Sigmoid colon (tissue), 7 donors: ENCODE data around the gene ZXDC. TPM values are rescaled to one million over a fixed set of nuclear protein-coding genes. Genes with fewer than 3 reads are reported as not detected.

Experiments used
- DNase-seq: peaks from one replicate; pipeline ENCODE4 v3.0.0-alpha.2; 2019
- H3K27ac ChIP-seq, 4 donors: fragments of 200-600 bp; sonication (generic); one replicate each; pipeline ENCODE4 v1.5.1; 2016 to 2019; ENCODE audit warnings: mild to moderate bottlenecking in 1 of 4
- H3K27me3 ChIP-seq, 3 donors: fragments of 200-600 bp; sonication (generic); one replicate each; pipeline ENCODE4 v1.5.1; 2019; ENCODE audit warnings: mild to moderate bottlenecking in 1 of 3
- H3K36me3 ChIP-seq, 4 donors: fragments of 200-600 bp; sonication (generic); one replicate each; pipeline ENCODE4 v1.5.1; 2016 to 2019
- H3K4me1 ChIP-seq, 4 donors: fragments of 200-600 bp; sonication (generic); one replicate each; pipeline ENCODE4 v1.5.1; 2017 to 2019
- H3K4me3 ChIP-seq, 4 donors: fragments of 200-600 bp; sonication (generic); one replicate each; pipeline ENCODE4 v1.5.1; 2017 to 2019; ENCODE audit warnings: mild to moderate bottlenecking in 2 of 4, moderate library complexity in 1 of 4
- H3K9me3 ChIP-seq, 4 donors: fragments of 200-600 bp in 3 of 4; sonication (generic) in 3 of 4; one replicate each; pipeline versions ENCODE4 v1.5.1 to v1.6.1; 2013 to 2019
- EP300 ChIP-seq, 4 donors: sonication (generic); formaldehyde crosslinking; IDR thresholded peaks; one replicate each; pipeline ENCODE4 v1.6.1; 2017; ENCODE audit warnings: antibody characterized with exemption in 4 of 4
- POLR2A ChIP-seq, 2 donors: fragments of 450-650 bp; IDR thresholded peaks; one replicate each; pipeline ENCODE4 v1.6.1; 2016; ENCODE audit warnings: antibody characterized with exemption in 2 of 2, mild to moderate bottlenecking in 2 of 2, moderate library complexity in 2 of 2
- POLR2AphosphoS5 ChIP-seq, 4 donors: sonication (generic); formaldehyde crosslinking; IDR thresholded peaks; one replicate each; pipeline ENCODE4 v1.6.1; 2017; ENCODE audit warnings: antibody characterized with exemption in 4 of 4
- WGBS, 2 donors: extraction: QIAGEN DNeasy Blood & Tissue Kit; methylation state at CpG; one replicate each; pipeline ENCODE4 v1.1.7; 2013; 5-methylcytosine and 5-hydroxymethylcytosine counted together
- intact Hi-C: fragments of 100-400 bp; cut with DNase I; formaldehyde crosslinking; loops from one replicate; pipeline ENCODE4 v1.15.1; 2023
- polyA plus RNA-seq, 3 donors: library from polyadenylated mRNA; stranded (reverse); fragments of 200-250 nt; gene quantifications; one replicate each; pipeline ENCODE4 v1.2.3, GENCODE V29; 2013
- total RNA-seq, 4 donors: library from RNA; depleted of rRNA; stranded (reverse); fragments of >200 nt; gene quantifications; one replicate each; pipeline ENCODE4 v1.1.0, GENCODE V29; 2016
- TF ChIP-seq, protein P1 (sequence below), 4 experiments: fragments of 450-650 bp in 3 of 4; fragments of 200-600 bp in 1 of 4; IDR thresholded peaks; one replicate each; pipeline ENCODE4 v1.5.1; 2016 to 2019; ENCODE audit warnings: antibody characterized with exemption in 4 of 4, mild to moderate bottlenecking in 3 of 4, moderate library complexity in 2 of 4
- donor health status: healthy with polysubstance abuse.
- donor health status: Bipolar disorder and iron deficiency.
- donor health status: healthy.

ZXDC gene
- total and polyA plus RNA-seq, 7 donors, result 5.5 to 33.8 (median 26.4) TPM

DNA sequence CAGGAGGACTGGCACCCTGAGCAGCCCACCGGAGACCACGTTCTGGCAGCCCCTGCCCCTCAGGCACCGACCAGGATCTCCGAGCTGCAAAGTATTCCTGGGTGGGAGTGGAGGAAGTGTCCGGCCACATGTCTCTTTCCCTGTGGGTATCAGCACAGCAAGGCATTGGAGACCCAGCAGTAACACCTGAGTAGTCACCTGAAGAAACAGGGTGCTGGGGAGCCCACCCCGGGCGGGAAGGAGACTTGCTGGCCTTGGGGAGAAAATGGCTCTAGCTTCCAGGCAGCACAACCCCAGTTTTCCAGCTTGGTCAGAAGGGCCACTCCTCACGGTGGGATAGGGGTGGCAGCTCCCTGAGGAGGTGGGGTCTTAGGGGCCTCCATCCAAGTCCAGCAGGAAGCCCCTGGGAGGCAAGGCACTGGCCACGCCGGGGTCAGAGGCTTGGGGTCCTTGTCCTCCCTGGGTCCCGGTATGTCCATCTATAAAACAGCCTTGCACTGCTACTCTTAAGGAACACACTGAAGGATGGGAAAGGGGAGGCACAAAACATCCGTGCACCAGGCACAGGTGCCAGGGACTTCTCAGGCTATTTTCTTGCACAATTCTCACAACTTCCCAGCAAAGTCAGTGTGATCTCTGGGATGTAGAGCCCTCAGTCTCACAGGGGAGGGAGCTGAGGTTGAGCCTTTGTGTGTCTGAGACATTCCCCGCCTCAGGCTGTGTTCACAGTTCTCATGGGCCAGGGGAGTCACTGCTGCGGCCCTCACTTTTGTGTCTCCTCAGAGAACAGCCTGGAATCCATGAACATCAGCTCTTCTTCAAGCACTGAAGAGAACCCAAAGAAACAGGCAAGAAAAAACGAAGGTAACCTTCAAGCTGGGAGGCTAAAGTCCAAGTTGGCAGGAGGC lies 69.0 kb downstream of the ZXDC start:
- Histone ChIP-seq H3K36me3 (no peaks in the 10 kb centered on the region), H3K4me3 (no peak overlapping the region), H3K9me3 (peaks cover 0 to 4% (median 0%) of the 10 kb centered on the region in 4 donors), H3K27ac (no peak overlapping the region), H3K4me1 (no peaks in the 10 kb centered on the region), H3K27me3 (peaks cover 0 to under 1% (median 0%) of the 10 kb centered on the region in 3 donors)
- intact Hi-C loops, result no loop called here
- DNase-seq, result no peak
- TF ChIP-seq POLR2AphosphoS5 (IDR thresholded peaks at IDR 0.05) (no peak), EP300 (IDR thresholded peaks at IDR 0.05) (no peak), POLR2A (IDR thresholded peaks at IDR 0.05) (no peak)
- TF ChIP-seq, protein P1, sequence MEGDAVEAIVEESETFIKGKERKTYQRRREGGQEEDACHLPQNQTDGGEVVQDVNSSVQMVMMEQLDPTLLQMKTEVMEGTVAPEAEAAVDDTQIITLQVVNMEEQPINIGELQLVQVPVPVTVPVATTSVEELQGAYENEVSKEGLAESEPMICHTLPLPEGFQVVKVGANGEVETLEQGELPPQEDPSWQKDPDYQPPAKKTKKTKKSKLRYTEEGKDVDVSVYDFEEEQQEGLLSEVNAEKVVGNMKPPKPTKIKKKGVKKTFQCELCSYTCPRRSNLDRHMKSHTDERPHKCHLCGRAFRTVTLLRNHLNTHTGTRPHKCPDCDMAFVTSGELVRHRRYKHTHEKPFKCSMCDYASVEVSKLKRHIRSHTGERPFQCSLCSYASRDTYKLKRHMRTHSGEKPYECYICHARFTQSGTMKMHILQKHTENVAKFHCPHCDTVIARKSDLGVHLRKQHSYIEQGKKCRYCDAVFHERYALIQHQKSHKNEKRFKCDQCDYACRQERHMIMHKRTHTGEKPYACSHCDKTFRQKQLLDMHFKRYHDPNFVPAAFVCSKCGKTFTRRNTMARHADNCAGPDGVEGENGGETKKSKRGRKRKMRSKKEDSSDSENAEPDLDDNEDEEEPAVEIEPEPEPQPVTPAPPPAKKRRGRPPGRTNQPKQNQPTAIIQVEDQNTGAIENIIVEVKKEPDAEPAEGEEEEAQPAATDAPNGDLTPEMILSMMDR (IDR thresholded peaks at IDR 0.05), result no peak
- 82% methylated on average over 15 of the region's 15 CpGs for WGBS, 2 donors

DNA sequence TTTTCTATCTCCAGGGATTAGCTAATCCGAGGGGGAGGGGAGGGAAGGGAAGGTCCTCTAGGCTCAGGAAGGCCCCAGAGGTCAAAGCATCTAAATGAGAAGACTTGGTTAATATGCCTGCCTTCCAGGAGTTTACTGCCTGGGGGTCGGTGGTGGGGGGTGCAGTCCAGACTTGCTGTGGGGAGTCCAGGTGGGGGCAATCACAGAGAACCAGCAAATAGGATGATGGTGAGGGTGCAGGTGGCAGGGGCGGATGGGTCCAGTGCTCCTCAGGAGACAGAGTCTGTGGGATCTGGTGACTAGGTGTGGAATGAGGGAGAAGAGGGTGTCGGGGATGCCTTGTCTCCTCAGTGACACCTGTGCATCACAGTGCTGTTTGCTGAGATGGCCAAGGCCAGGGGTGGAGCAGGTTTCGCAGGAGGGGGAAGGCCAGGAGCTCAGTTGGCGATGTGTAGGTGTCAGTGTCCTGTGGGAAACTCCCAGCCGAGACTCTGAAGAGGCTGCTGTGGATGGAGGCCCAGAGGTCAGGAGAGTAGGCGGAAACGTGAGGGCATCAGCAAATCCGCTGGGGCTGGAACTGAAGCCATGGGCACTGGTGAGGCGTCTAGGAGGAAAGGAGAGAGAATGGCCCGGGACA lies 72.9 kb downstream of the ZXDC start:
- TF ChIP-seq EP300 (IDR thresholded peaks at IDR 0.05) (no peak), POLR2AphosphoS5 (IDR thresholded peaks at IDR 0.05) (no peak), POLR2A (IDR thresholded peaks at IDR 0.05) (no peak)
- TF ChIP-seq, protein P1 (IDR thresholded peaks at IDR 0.05), result no peak

DNA sequence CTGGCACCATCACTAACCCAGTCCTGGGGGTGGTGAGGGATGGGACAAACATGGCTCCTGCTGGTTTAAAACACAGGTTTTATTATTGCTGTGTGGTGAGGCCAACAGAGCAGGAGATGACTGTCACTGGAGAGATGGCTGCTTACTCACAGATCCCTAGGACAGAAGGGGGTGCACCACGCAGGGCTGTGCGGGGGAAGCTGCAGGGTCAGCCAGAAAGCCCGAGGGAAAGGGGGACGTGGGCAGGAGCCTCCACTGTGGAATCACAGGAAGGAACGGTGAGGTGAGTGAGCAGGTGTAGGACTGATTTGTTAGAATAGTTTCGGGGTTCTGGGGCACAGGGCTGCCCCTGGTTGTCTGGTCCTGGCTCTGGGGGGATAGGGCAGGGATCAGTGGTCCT lies 73.5 kb downstream of the ZXDC start:
- no peak for DNase-seq
- TF ChIP-seq, protein P1 (IDR thresholded peaks at IDR 0.05), result no peak
- no peak for TF ChIP-seq EP300 (IDR thresholded peaks at IDR 0.05)
- TF ChIP-seq POLR2A (IDR thresholded peaks at IDR 0.05), result no peak
- no peak for TF ChIP-seq POLR2AphosphoS5 (IDR thresholded peaks at IDR 0.05)
- no peaks in the 10 kb centered on the region for H3K9me3 ChIP-seq
- intact Hi-C loops, result no loop called here
- no peak overlapping the region for H3K4me3 ChIP-seq
- 79% methylated on average over 6 of the region's 6 CpGs for WGBS, 2 donors
- H3K27ac ChIP-seq, result no peak overlapping the region
- H3K4me1 ChIP-seq, result peaks cover 0 to 10% (median 3%) of the 10 kb centered on the region in 4 donors
- H3K27me3 ChIP-seq, result no peaks in the 10 kb centered on the region
- no peaks in the 10 kb centered on the region for H3K36me3 ChIP-seq

More for the DNA sequence above, 72.9 kb downstream of the ZXDC start:
- Histone ChIP-seq H3K36me3 (no peaks in the 10 kb centered on the region), H3K27ac (no peak overlapping the region), H3K27me3 (no peaks in the 10 kb centered on the region), H3K4me1 (peaks cover 0 to 7% (median 3%) of the 10 kb centered on the region in 4 donors), H3K4me3 (no peak overlapping the region), H3K9me3 (peaks cover 0 to 4% (median 0%) of the 10 kb centered on the region in 4 donors)
- WGBS, 2 donors, result 87 to 88% methylated on average over 12 of the region's 12 CpGs
- intact Hi-C loops, result no loop called here
- peak; percentile 57 for DNase-seq

DNA sequence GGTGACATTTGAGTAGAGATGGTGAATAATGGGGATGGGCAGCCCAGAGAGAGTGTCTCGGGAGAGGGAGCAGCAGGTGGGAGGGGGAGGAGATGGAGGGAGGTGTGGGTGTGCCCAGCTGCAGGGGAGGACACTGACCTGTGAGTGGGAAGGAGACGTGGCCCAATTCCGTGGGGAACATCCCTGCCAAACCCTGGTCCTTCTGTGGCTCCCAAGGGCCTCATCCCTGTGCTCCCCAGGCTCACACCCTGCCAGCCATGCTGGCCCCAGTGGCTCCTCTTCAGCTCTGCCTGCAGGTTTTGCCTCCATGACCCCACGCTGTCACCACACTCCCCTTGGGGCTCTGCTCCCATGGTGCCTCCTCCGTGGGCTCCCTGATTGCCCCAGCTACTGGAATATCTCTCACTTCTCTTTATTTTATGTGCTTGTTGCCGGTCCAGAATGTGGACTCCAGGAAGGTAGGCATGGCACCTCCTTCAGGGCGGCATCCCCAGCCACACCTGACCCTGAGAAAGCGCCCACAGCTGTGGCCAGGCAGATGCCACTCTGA lies 74.0 kb downstream of the ZXDC start:
- Histone ChIP-seq H3K4me1 (peaks cover 0 to 10% (median 3%) of the 10 kb centered on the region in 4 donors), H3K27me3 (no peaks in the 10 kb centered on the region), H3K9me3 (no peaks in the 10 kb centered on the region), H3K27ac (no peak overlapping the region), H3K4me3 (no peak overlapping the region), H3K36me3 (no peaks in the 10 kb centered on the region)
- intact Hi-C loops, result no loop called here
- 50 to 71% methylated on average over 8 of the region's 8 CpGs for WGBS, 2 donors
- DNase-seq, result peak; percentile 62
- no peak for TF ChIP-seq POLR2AphosphoS5 (IDR thresholded peaks at IDR 0.05)
- no peak for TF ChIP-seq POLR2A (IDR thresholded peaks at IDR 0.05)
- no peak for TF ChIP-seq EP300 (IDR thresholded peaks at IDR 0.05)
- TF ChIP-seq, protein P1 (IDR thresholded peaks at IDR 0.05), result no peak
